ENCODE results near the gene XXYLT1.

- no peak for TF ChIP-seq ELF4 (IDR thresholded peaks at IDR 0.05)
- TF ChIP-seq L3MBTL2 (conservative IDR thresholded peaks at IDR 0.05), result no peak
- no peak for TF ChIP-seq ZNF384 (IDR thresholded peaks at IDR 0.05)
- TF ChIP-seq BHLHE40 (IDR thresholded peaks at IDR 0.05; ENCODE audit: borderline replicate concordance), result no peak
- TF ChIP-seq FOXA1 (IDR thresholded peaks at IDR 0.05), result no peak
- TF ChIP-seq FOXM1 (IDR thresholded peaks at IDR 0.05; ENCODE audit: borderline replicate concordance), result no peak
These were observed 72.3 kb downstream of the XXYLT1 start for GRCh38 chr3:195198426-195199346.

Data from HEK293T (cell line).